WTC11 (cell line): Measurements from ENCODE around the gene MICAL2. TPM values are rescaled to one million over a fixed set of nuclear protein-coding genes. Genes with fewer than 3 reads are reported as not detected.

ENCODE experiments used
- ATAC-seq: fragments of 200-7000 bp; cut with Tn5 transposase; 2 replicates; pipeline ENCODE4 v1.10.0; 2021; ENCODE audit warnings: mild to moderate bottlenecking, moderate library complexity
- CTCF ChIA-PET: fragments of 300-600 bp; sonication (Branson Sonifier 250); formaldehyde crosslinking; loops from one replicate; lab custom pipeline; 2021; ENCODE audit warnings: antibody characterized with exemption; lab: Charles Lee
- POLR2A ChIA-PET: fragments of 350-600 bp; sonication (Branson Sonifier 250); formaldehyde crosslinking; loops from one replicate; lab custom pipeline; 2021; ENCODE audit warnings: antibody characterized with exemption; lab: Charles Lee
- DNase-seq: peaks from one replicate; pipeline ENCODE4 v3.0.0; 2021; ENCODE audit warnings: low spot score
- H3K27ac Mint-ChIP-seq: 2 replicates; pipeline ENCODE4 v1.8.0; 2021; ENCODE audit warnings: mixed read lengths
- H3K27me3 Mint-ChIP-seq: 2 replicates; pipeline ENCODE4 v1.8.0; 2021; ENCODE audit warnings: low read depth, mild to moderate bottlenecking, moderate library complexity, mixed read lengths
- H3K36me3 Mint-ChIP-seq: 2 replicates; pipeline ENCODE4 v1.8.0; 2021; ENCODE audit warnings: mixed read lengths
- H3K4me1 Mint-ChIP-seq: 2 replicates; pipeline ENCODE4 v1.8.0; 2022; ENCODE audit warnings: mixed read lengths
- H3K4me3 Mint-ChIP-seq: 2 replicates; pipeline ENCODE4 v1.8.0; 2021; ENCODE audit warnings: mild to moderate bottlenecking, moderate library complexity, mixed read lengths
- H3K9me3 Mint-ChIP-seq: 2 replicates; pipeline ENCODE4 v1.8.0; 2021; ENCODE audit warnings: mixed read lengths
- CBFB ChIP-seq: sonication (generic); formaldehyde crosslinking; IDR thresholded peaks from 2 replicates; pipeline ENCODE4 v1.8.1; 2022; ENCODE audit warnings: mild to moderate bottlenecking, low read depth, missing genetic modification reagents
- EMX1 ChIP-seq: fragments of 250-450 bp; sonication (Bioruptor Pico); IDR thresholded peaks from 2 replicates; pipeline ENCODE4 v1.8.0; 2021; ENCODE audit warnings: mild to moderate bottlenecking
- ESRRA ChIP-seq: sonication (generic); formaldehyde crosslinking; IDR thresholded peaks from 2 replicates; pipeline ENCODE4 v1.8.1; 2022; ENCODE audit warnings: mild to moderate bottlenecking, missing genetic modification reagents, borderline replicate concordance
- FOXK1 ChIP-seq: sonication (generic); formaldehyde crosslinking; IDR thresholded peaks from 2 replicates; pipeline ENCODE4 v1.8.0; 2022; ENCODE audit warnings: mild to moderate bottlenecking, moderate library complexity, missing genetic modification reagents
- GTF2I ChIP-seq: fragments of 250-450 bp; sonication (Bioruptor Pico); conservative IDR thresholded peaks from 2 replicates; pipeline ENCODE4 v1.4.0; 2021; ENCODE audit warnings: mild to moderate bottlenecking
- NR3C1 ChIP-seq: sonication (generic); formaldehyde crosslinking; conservative IDR thresholded peaks from 2 replicates; pipeline ENCODE4 v1.8.1; 2023; ENCODE audit warnings: low read depth, mild to moderate bottlenecking, missing genetic modification reagents
- OVOL2 ChIP-seq: fragments of 250-450 bp; sonication (Bioruptor Pico); IDR thresholded peaks from 2 replicates; pipeline ENCODE4 v1.9.0; 2021; ENCODE audit warnings: mild to moderate bottlenecking, borderline replicate concordance
- RELA ChIP-seq: sonication (generic); formaldehyde crosslinking; IDR thresholded peaks from 2 replicates; pipeline ENCODE4 v1.8.1; 2022; ENCODE audit warnings: missing genetic modification reagents, mild to moderate bottlenecking, borderline replicate concordance
- SOX15 ChIP-seq: fragments of 250-450 bp; sonication (Bioruptor Pico); IDR thresholded peaks from 2 replicates; pipeline ENCODE4 v1.9.0; 2021; ENCODE audit warnings: mild to moderate bottlenecking
- TEAD1 ChIP-seq: sonication (generic); formaldehyde crosslinking; IDR thresholded peaks from 2 replicates; pipeline ENCODE4 v1.8.0; 2022; ENCODE audit warnings: mild to moderate bottlenecking, missing genetic modification reagents
- ZNF219 ChIP-seq: sonication (generic); formaldehyde crosslinking; IDR thresholded peaks from 2 replicates; pipeline ENCODE4 v1.8.0; 2023; ENCODE audit warnings: missing genetic modification reagents, mild to moderate bottlenecking, borderline replicate concordance
- ZNF263 ChIP-seq: sonication (generic); formaldehyde crosslinking; IDR thresholded peaks from 2 replicates; pipeline ENCODE4 v1.8.1; 2022; ENCODE audit warnings: low read depth, mild to moderate bottlenecking, moderate library complexity, missing genetic modification reagents
- ZNF396 ChIP-seq: fragments of 250-450 bp; sonication (Bioruptor Pico); IDR thresholded peaks from 2 replicates; pipeline ENCODE4 v1.8.0; 2021; ENCODE audit warnings: mild to moderate bottlenecking, moderate library complexity, borderline replicate concordance
- total RNA-seq: library from RNA; stranded (reverse); gene quantifications from 3 replicates; pipeline ENCODE4 v1.2.3, GENCODE V29; 2021
- TF ChIP-seq, protein P1 (sequence below): fragments of 250-450 bp; sonication (Bioruptor Pico); IDR thresholded peaks from 2 replicates; pipeline ENCODE4 v1.8.0; 2021; ENCODE audit warnings: mild to moderate bottlenecking
- TF ChIP-seq, protein P2 (sequence below): sonication (generic); formaldehyde crosslinking; IDR thresholded peaks from 2 replicates; pipeline ENCODE4 v1.8.0; 2022; ENCODE audit warnings: missing genetic modification reagents
- TF ChIP-seq, protein P3 (sequence below): sonication (generic); formaldehyde crosslinking; IDR thresholded peaks from 2 replicates; pipeline ENCODE4 v1.8.1; 2023; ENCODE audit warnings: mild to moderate bottlenecking, missing genetic modification reagents, borderline replicate concordance
- TF ChIP-seq, protein P4 (sequence below): fragments of 250-450 bp; sonication (Bioruptor Pico); IDR thresholded peaks from 2 replicates; pipeline ENCODE4 v1.9.0; 2021; ENCODE audit warnings: mild to moderate bottlenecking
- TF ChIP-seq, protein P5 (sequence below): fragments of 250-450 bp; sonication (Bioruptor Pico); IDR thresholded peaks from 2 replicates; pipeline ENCODE4 v1.9.0; 2021; ENCODE audit warnings: mild to moderate bottlenecking
- TF ChIP-seq, protein P6 (sequence below): fragments of 250-450 bp; sonication (Bioruptor Pico); IDR thresholded peaks from 2 replicates; pipeline ENCODE4 v1.9.0; 2021; ENCODE audit warnings: mild to moderate bottlenecking, borderline replicate concordance

MICAL2 gene
- total RNA-seq, 1 experiment from 2014 or later, result 3.1 TPM

DNA sequence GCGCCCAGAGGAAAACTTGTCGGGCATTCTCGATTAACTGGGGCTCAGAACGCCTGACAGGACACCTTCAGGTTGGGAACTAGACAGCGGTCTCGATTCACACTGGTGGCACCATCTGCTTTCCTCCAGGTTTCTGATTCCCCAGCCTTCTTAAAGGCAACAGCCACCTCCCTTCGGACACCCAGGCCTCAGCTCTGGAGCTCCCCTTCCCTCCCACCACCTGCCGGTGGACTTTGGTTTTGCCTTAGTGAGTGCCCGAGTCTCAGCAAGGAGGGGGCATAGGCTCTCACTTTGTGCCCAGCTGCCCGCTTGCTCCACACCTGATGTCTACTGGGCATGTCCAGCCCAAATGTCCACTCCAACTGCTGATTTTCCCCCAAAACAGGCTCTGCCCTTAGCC is 156.6 kb downstream of the MICAL2 start:
- no peak for TF ChIP-seq NR3C1
- TF ChIP-seq, protein P1, sequence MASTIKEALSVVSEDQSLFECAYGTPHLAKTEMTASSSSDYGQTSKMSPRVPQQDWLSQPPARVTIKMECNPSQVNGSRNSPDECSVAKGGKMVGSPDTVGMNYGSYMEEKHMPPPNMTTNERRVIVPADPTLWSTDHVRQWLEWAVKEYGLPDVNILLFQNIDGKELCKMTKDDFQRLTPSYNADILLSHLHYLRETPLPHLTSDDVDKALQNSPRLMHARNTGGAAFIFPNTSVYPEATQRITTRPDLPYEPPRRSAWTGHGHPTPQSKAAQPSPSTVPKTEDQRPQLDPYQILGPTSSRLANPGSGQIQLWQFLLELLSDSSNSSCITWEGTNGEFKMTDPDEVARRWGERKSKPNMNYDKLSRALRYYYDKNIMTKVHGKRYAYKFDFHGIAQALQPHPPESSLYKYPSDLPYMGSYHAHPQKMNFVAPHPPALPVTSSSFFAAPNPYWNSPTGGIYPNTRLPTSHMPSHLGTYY (CRISPR knock-in tag), result no peak
- no peak for TF ChIP-seq FOXK1 (CRISPR knock-in tag)
- no peak for TF ChIP-seq ZNF219 (CRISPR knock-in tag)
- TF ChIP-seq ESRRA (CRISPR knock-in tag), result no peak
- TF ChIP-seq, all 79 proteins: peak for 0
- no peak overlapping the region for H3K4me3 Mint-ChIP-seq
- ATAC-seq (peak; percentile 79), DNase-seq (peak; percentile 42)
- peaks cover 6% of the 10 kb centered on the region for H3K4me1 Mint-ChIP-seq
- H3K27ac Mint-ChIP-seq, result no peak overlapping the region
- H3K27me3 Mint-ChIP-seq, result no peaks in the 10 kb centered on the region
- POLR2A ChIA-PET, result interaction anchor here (0.6 kb wide), 1 partner anchor 12 kb away, joined by 5 read pairs; no protein-coding TSS in a partner anchor
- no peaks in the 10 kb centered on the region for H3K9me3 Mint-ChIP-seq
- CTCF ChIA-PET, result interaction anchor here (0.9 to 2.9 kb wide), 12 partner anchors 9 to 219 kb away, joined by 3 to 7 read pairs (median 4); partner anchors contain the start of gene MICAL2
- H3K36me3 Mint-ChIP-seq, result no peaks in the 10 kb centered on the region

DNA sequence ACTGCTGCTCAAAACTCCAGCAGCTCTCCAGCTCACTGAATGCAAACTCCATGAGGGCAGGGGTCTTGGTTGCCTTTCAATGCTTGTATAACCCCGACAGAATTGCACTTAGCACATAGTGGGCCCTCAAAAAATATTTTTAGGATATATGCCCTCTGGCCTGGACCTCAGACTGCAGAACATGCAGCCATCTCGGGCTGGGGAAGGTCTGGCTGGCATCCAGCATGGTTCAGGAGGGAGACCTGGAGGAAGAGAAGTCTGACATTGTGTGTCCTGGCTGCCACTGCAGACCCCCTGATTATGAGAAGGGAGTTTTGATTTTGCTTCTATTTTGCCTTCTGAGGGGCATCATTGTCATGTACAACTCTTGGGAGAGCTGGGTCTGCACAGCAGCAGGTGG is 157.5 kb downstream of the MICAL2 start:
- Mint-ChIP-seq H3K27ac (no peak overlapping the region), H3K36me3 (no peaks in the 10 kb centered on the region), H3K9me3 (no peaks in the 10 kb centered on the region), H3K4me3 (no peak overlapping the region), H3K4me1 (peaks cover 6% of the 10 kb centered on the region), H3K27me3 (no peaks in the 10 kb centered on the region)
- no peak for TF ChIP-seq RELA (CRISPR knock-in tag)
- TF ChIP-seq CBFB (CRISPR knock-in tag), result no peak
- TF ChIP-seq, protein P2, sequence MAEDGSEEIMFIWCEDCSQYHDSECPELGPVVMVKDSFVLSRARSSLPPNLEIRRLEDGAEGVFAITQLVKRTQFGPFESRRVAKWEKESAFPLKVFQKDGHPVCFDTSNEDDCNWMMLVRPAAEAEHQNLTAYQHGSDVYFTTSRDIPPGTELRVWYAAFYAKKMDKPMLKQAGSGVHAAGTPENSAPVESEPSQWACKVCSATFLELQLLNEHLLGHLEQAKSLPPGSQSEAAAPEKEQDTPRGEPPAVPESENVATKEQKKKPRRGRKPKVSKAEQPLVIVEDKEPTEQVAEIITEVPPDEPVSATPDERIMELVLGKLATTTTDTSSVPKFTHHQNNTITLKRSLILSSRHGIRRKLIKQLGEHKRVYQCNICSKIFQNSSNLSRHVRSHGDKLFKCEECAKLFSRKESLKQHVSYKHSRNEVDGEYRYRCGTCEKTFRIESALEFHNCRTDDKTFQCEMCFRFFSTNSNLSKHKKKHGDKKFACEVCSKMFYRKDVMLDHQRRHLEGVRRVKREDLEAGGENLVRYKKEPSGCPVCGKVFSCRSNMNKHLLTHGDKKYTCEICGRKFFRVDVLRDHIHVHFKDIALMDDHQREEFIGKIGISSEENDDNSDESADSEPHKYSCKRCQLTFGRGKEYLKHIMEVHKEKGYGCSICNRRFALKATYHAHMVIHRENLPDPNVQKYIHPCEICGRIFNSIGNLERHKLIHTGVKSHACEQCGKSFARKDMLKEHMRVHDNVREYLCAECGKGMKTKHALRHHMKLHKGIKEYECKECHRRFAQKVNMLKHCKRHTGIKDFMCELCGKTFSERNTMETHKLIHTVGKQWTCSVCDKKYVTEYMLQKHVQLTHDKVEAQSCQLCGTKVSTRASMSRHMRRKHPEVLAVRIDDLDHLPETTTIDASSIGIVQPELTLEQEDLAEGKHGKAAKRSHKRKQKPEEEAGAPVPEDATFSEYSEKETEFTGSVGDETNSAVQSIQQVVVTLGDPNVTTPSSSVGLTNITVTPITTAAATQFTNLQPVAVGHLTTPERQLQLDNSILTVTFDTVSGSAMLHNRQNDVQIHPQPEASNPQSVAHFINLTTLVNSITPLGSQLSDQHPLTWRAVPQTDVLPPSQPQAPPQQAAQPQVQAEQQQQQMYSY (CRISPR knock-in tag), result no peak
- TF ChIP-seq, protein P3, sequence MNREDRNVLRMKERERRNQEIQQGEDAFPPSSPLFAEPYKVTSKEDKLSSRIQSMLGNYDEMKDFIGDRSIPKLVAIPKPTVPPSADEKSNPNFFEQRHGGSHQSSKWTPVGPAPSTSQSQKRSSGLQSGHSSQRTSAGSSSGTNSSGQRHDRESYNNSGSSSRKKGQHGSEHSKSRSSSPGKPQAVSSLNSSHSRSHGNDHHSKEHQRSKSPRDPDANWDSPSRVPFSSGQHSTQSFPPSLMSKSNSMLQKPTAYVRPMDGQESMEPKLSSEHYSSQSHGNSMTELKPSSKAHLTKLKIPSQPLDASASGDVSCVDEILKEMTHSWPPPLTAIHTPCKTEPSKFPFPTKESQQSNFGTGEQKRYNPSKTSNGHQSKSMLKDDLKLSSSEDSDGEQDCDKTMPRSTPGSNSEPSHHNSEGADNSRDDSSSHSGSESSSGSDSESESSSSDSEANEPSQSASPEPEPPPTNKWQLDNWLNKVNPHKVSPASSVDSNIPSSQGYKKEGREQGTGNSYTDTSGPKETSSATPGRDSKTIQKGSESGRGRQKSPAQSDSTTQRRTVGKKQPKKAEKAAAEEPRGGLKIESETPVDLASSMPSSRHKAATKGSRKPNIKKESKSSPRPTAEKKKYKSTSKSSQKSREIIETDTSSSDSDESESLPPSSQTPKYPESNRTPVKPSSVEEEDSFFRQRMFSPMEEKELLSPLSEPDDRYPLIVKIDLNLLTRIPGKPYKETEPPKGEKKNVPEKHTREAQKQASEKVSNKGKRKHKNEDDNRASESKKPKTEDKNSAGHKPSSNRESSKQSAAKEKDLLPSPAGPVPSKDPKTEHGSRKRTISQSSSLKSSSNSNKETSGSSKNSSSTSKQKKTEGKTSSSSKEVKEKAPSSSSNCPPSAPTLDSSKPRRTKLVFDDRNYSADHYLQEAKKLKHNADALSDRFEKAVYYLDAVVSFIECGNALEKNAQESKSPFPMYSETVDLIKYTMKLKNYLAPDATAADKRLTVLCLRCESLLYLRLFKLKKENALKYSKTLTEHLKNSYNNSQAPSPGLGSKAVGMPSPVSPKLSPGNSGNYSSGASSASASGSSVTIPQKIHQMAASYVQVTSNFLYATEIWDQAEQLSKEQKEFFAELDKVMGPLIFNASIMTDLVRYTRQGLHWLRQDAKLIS, result no peak
- TF ChIP-seq, protein P4, sequence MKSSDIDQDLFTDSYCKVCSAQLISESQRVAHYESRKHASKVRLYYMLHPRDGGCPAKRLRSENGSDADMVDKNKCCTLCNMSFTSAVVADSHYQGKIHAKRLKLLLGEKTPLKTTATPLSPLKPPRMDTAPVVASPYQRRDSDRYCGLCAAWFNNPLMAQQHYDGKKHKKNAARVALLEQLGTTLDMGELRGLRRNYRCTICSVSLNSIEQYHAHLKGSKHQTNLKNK (CRISPR knock-in tag), result no peak
- TF ChIP-seq SOX15 (CRISPR knock-in tag), result no peak
- TF ChIP-seq TEAD1 (CRISPR knock-in tag), result no peak
- TF ChIP-seq OVOL2 (CRISPR knock-in tag), result no peak
- TF ChIP-seq ZNF396 (CRISPR knock-in tag), result no peak
- no peak for TF ChIP-seq GTF2I (CRISPR knock-in tag)
- TF ChIP-seq, protein P5, sequence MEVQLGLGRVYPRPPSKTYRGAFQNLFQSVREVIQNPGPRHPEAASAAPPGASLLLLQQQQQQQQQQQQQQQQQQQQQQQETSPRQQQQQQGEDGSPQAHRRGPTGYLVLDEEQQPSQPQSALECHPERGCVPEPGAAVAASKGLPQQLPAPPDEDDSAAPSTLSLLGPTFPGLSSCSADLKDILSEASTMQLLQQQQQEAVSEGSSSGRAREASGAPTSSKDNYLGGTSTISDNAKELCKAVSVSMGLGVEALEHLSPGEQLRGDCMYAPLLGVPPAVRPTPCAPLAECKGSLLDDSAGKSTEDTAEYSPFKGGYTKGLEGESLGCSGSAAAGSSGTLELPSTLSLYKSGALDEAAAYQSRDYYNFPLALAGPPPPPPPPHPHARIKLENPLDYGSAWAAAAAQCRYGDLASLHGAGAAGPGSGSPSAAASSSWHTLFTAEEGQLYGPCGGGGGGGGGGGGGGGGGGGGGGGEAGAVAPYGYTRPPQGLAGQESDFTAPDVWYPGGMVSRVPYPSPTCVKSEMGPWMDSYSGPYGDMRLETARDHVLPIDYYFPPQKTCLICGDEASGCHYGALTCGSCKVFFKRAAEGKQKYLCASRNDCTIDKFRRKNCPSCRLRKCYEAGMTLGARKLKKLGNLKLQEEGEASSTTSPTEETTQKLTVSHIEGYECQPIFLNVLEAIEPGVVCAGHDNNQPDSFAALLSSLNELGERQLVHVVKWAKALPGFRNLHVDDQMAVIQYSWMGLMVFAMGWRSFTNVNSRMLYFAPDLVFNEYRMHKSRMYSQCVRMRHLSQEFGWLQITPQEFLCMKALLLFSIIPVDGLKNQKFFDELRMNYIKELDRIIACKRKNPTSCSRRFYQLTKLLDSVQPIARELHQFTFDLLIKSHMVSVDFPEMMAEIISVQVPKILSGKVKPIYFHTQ (CRISPR knock-in tag), result no peak
- TF ChIP-seq, protein P6, sequence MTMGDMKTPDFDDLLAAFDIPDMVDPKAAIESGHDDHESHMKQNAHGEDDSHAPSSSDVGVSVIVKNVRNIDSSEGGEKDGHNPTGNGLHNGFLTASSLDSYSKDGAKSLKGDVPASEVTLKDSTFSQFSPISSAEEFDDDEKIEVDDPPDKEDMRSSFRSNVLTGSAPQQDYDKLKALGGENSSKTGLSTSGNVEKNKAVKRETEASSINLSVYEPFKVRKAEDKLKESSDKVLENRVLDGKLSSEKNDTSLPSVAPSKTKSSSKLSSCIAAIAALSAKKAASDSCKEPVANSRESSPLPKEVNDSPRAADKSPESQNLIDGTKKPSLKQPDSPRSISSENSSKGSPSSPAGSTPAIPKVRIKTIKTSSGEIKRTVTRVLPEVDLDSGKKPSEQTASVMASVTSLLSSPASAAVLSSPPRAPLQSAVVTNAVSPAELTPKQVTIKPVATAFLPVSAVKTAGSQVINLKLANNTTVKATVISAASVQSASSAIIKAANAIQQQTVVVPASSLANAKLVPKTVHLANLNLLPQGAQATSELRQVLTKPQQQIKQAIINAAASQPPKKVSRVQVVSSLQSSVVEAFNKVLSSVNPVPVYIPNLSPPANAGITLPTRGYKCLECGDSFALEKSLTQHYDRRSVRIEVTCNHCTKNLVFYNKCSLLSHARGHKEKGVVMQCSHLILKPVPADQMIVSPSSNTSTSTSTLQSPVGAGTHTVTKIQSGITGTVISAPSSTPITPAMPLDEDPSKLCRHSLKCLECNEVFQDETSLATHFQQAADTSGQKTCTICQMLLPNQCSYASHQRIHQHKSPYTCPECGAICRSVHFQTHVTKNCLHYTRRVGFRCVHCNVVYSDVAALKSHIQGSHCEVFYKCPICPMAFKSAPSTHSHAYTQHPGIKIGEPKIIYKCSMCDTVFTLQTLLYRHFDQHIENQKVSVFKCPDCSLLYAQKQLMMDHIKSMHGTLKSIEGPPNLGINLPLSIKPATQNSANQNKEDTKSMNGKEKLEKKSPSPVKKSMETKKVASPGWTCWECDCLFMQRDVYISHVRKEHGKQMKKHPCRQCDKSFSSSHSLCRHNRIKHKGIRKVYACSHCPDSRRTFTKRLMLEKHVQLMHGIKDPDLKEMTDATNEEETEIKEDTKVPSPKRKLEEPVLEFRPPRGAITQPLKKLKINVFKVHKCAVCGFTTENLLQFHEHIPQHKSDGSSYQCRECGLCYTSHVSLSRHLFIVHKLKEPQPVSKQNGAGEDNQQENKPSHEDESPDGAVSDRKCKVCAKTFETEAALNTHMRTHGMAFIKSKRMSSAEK (CRISPR knock-in tag), result no peak
- TF ChIP-seq ZNF263, result no peak
- TF ChIP-seq EMX1, result no peak
- ChIA-PET CTCF (interaction anchor here (0.9 to 2.9 kb wide), 5 partner anchors 14 to 215 kb away, joined by 3 to 7 read pairs (median 3); partner anchors contain the start of gene MICAL2), POLR2A (no interaction called here)
- DNase-seq, result no peak
- ATAC-seq, result no peak
